Smooth muscle cell of the umbilical artery (primary cell): ENCODE data around the gene ZNF202. TPM values are rescaled to one million over a fixed set of nuclear protein-coding genes. Genes with fewer than 3 reads are reported as not detected.

Experiments used
- total RNA-seq: library from RNA; depleted of rRNA; stranded (reverse); fragments of >200 nt; gene quantifications from 2 replicates; pipeline ENCODE4 v1.2.3, GENCODE V29; 2014

The ZNF202 gene
- total RNA-seq, result 6.2 and 9.6 TPM in 2 replicates

DNA sequence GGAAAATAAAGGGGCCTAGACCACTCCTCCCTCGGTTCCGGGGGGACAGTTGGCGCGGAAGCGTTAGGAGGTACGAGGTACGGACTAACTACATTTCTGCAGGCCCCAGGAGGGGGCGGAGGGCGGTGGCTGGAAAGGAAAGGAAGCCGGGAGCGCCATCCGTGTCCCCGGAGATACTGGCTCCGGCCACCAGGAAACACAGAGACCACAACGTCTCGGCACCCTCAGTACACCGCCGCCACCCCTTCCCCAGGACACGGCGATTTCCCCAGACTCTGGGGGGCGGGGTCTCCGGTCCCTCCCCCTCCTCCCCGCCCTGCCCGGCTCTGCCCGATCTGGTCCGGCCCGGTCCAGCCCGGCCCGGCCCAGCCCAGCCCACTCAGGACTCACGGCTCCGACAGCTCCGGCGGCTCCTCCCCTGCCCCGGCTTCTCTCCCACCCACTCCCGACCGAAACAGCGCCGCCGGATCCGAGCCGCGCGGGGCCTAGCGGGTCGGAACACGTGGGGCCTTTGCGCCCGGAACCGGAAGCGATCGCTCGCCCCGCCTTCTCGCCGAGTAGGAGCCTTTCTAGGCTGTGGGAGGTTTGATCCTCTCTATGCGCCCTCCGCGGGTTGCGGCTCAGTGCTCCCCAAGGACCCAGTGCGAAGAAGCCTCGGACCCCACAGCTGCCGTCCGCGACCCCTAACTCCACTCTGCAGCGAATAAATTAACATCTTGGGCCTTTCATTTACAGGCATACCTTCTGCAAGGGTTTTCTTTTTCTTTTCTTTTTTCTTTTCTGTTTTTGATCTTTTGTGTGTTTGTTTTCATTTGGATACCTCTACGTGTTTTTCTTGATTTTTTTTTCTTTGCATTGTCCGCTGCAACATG is at the start of gene ZNF202:
Gene ZNF202 (minus strand): TSS at position 502 of the 872 bp plus-strand sequence. CDS start 10,772 bp downstream, outside the sequence.

DNA sequence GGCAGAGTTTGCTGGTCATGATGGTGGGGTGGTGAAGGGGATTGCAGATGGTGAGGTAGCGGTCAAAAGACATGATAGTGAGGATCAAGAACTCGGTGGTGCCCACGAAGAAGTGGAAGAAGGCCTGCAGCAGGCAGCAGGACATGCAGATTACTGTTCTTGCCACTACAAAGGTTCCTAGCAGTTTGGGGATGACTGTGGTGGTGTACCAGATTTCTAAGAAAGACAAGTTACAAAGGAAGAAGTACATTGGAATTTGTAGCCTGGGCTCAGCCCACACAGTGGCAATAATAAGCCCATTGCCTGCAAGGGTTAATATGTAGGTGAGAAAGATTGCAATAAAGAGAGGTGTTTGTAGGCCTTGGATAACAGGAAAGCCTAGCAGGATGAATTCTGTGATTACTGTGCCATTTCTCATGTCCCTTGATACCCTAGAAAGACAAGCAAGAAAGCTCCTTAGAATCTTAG is 12.7 kb upstream of the ZNF202 start, which contains the start of gene OR6X1:
Gene OR6X1 (minus strand): TSS at position 418 of the 468 bp plus-strand sequence. CDS start 0 bp downstream, at position 418.

Other genes starting within 250 kb of the ZNF202 start
- 0.30 and 0.65 TPM in 2 replicates for gene SCN3B, start 87.0 kb downstream of the ZNF202 start, total RNA-seq
- gene OR6X1, start 12.9 kb upstream of the ZNF202 start, total RNA-seq, result not detected in 2 replicates
- gene OR6M1, start 64.7 kb upstream of the ZNF202 start, total RNA-seq, result not detected in 2 replicates
- gene TMEM225, start 144.0 kb upstream of the ZNF202 start, total RNA-seq, result not detected in 2 replicates
- not detected in 2 replicates for gene OR8D4, start 160.5 kb upstream of the ZNF202 start, total RNA-seq
- not detected in 2 replicates for gene OR4D5, start 198.0 kb upstream of the ZNF202 start, total RNA-seq
- gene OR6T1, start 202.2 kb upstream of the ZNF202 start, total RNA-seq, result not detected in 2 replicates
- gene OR10S1, start 236.1 kb upstream of the ZNF202 start, total RNA-seq, result not detected in 2 replicates